ENCODE measurements around the gene DTD1.
"Not testable (repeated sequence)": the region's sequence is repeated elsewhere in the genome, so short reads cannot be mapped to it uniquely, and the experiment has no call there.

The DTD1 gene

DNA sequence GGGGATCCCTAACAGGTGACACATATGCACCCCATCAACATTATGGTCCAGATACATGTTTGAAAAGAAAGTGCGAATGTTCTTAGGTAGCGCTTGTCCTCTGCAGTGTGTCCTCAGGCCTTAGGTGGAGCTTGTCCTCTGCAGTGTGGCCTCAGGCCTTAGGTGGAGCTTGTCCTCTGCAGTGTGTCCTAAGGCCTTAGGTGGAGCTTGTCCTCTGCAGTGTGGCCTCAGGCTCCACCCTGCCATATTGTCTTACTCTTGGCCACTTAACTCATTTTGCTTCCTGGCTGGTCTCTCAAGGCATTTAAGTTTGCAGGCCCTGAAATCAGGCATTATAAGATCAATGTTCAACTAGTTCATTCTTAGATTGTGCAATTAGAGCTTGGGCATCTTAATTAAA is 151.0 kb downstream of the DTD1 start:
- DNase-seq (ENCODE audit: low read depth in 2 of 3, low spot score in 2 of 3) = no peak

DNA sequence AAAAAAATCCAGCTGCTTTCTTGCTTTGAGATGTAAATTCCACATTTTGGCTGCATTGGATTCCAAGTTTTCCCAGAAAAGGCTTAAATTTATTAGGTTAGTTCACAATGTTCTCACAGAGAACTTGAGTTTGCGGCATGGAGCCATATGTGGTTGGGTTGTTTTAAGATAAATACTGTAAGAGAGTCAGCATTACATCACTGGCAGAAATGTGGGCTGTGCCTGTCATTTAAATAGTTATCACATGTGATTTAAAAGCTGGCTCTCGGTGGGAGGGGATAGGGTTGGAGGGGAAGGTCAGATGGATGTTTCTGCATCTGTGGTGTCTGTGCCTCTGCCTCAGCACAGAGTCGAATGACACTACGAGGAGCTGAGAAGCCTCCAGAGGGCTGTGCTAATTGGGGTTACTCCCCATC is 151.9 kb downstream of the DTD1 start:
- DNase-seq (ENCODE audit: low read depth in 2 of 3, low spot score in 2 of 3) = no peak

DNA sequence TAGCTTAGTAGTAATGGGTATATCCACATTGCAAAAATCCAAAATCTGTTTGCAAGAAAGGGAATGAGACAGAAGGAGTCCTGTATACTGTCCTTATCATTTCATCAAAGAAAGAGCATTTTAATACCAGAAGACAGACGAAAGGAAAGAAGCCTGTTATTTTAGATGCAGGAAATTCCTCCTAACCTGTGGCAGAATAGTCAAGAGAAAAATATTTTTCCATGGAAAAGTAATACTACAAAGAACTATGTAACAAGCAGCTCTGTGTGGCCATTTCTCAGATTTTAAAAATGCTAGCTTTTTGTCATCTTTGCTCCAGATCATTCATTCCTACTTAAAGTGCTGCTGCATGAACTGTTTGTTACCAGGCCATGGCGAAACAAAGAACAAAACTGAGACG is 152.9 kb downstream of the DTD1 start:
- no peak for DNase-seq (ENCODE audit: low read depth in 2 of 3, low spot score in 2 of 3)

DNA sequence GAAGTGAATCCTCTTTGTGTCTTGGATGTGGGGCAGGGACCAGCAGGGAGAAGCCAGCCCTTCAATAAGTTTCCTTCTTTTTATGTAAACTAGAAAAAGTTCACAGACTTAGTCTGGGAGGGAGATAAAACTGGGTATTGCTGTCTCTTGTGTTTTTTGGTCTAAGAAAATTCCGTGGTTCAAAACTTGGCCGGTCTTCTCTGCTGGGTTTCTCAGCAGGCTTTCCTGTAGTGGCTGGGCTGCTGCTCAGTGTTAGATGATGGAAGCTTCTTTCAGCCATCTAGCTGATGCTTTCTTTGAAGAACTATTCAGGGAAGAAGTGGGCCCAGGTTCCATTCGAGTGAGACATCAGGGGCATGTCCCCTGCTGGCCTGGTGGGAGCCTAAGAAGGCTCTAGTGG is 155.0 kb downstream of the DTD1 start:
- DNase-seq (ENCODE audit: low read depth in 2 of 3, low spot score in 2 of 3) = no peak

DNA sequence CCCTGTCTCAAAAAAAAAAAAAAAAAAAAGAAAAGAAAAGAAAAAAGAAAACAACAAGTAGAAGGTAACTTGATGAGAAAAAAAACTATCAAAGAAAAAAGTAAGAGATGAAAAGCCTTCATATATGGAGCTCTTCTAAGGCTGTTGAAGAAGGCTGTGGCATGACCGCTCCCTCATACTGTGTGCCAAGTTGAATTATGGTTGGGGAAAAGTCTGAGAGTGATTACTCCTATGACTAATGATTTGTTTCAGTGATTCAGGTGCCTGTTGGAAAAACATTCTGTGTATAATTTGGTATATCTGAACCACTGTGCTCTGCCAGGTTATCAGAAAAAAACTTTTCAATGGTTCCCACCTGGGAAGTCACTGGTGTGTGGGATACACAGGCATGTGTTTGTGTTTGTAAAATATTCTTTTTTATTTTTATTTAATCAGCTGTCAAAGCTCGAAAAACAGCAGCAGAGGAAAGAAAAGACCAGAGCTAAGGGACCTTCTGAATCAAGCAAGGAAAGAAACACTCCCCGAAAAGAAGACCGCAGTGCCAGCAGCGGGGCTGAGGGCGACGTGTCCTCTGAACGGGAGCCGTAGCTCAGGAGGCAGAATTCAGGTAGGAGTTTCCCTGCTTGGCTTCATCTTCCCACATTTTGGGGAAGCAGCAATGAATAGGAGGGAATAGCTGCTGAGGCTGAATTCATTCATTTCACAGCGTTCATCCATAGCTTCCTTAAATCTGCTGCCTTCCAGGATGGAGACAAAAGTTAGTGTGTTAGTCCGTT is 156.0 kb downstream of the DTD1 start:
- DNase-seq (ENCODE audit: low read depth in 2 of 3, low spot score in 2 of 3) = no peak

DNA sequence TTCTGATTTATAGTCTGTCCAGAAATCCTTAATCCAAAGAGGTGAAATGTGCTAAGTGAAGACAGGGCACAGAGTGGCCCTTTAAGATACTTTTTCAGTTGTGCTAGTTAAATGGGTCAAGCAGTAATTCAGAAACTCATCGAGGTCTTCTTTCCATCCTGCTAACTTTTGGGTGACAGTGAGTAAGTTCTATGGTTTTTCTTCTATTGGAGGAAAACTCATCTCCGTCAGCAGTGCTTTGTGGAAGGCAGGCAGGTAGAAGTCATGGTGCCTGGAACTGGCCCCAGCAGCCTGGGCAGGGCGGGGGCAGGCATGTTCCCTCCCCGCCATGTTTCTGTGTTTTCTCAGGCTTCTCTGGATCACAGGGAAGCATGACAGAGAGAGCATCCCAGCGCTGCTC is 159.2 kb downstream of the DTD1 start:
- no peak for DNase-seq (ENCODE audit: low read depth in 2 of 3, low spot score in 2 of 3)

DNA sequence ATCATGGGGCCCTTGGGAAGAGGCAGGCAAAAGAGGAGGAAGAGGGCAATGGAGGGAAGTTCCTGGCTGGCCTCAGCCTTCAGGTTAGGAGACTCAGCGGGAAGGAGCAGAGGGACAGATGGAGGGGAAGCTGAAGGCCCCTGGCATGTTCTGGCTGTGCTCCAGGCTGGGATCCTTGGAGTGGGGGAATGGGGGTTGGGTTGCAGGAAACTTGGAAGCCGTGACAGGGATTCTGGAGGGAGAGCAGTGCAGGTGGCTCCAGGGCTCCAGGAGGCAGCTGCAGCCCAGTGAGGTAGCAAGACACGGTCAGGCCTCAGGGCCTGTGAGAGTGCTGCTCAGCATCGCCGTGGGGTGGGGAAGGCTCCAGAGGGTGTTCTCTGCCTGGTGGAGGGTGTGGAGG is 161.1 kb downstream of the DTD1 start:
- DNase-seq (ENCODE audit: low read depth in 2 of 3, low spot score in 2 of 3) = no peak

DNA sequence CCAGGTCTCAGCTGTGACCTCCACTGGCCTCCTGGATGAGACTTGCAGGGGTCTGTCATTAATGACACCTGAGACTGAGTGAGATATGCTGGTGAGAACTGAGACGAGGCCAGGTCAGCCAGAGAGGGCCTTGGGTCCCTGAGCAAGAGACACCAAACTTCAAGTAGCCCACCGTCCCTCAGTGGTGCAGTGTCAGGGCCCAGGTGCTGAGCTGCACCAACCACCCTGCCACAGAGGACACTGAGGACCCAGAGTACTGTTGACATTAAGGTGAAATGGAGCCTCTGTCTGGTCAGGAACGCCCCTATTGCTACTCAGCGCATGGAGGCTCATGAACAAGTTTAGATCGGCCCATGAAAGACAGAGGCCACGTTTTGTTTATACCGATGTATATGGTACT is 161.7 kb downstream of the DTD1 start:
- no peak for DNase-seq (ENCODE audit: low read depth in 2 of 3, low spot score in 2 of 3)

DNA sequence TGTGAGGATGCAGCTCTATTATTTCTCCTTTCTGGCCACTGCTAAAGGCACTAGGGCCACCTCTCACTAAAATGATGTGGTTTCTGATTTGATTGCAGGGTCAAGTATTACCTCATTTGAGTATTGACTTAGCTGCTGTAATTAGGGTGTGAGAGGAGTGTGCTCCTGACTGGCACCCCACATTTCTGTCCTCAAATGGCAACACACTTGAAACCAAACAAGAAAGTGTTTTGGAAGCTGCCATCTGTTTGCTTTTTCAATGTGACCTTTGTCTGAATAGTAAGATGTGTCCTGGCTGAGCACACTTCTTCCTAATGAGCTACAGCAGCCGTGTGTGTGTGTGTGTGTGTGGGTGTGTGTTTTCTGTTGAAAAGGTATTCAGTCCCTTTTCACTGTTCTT is 162.9 kb downstream of the DTD1 start:
- DNase-seq (ENCODE audit: low read depth in 2 of 3, low spot score in 2 of 3) = no peak

DNA sequence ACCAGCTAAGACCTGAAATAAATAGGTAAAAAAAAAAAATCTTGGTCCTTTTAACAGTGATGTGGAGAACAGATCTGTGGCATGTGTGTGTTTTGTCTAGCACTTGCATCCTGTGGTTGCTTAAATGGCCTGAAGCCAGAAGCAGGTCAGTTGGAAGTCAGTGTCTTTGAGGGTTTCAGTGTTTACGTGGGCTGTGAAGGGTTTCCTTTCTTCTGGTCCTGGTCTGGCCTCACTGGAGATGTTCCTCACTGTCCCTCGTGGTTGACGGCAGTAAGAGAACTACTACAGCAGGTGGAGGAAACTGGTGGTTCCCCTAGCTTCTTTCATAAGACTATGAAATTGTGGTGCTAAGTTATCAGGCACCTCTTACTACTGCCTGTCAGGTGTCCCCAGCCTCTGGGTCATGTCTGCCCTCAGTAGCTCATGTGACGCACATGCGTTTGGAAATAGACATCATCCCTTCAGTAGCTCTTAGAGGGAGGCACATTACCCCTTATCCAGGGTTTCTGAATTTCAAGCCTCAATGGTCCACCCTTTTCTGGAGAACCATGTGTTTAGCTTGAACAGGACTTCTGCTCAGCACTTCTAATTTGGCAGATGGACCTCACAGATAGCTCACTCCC is 166.3 kb downstream of the DTD1 start:
- no peak for DNase-seq (ENCODE audit: low read depth in 2 of 3, low spot score in 2 of 3)

DNA sequence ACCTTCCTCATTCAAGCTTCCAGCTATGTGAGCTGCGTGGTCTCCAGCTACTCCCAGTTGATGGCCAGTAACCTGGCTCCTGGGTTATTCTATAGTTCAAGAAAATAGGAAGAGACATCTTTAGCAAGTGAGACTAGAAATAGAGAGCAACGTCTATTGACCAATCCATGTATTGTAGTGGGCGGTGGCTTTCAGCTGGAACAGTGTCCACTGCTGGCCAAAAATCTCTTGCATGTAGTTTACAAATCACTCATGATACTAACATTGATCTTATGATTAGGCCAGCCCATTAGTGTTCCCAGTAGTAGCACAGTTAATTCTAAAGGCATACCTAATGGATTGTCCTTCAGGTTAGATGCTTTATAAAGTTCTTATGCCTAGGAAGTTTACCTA is 166.8 kb downstream of the DTD1 start:
- no peak for DNase-seq (ENCODE audit: low read depth in 2 of 3, low spot score in 2 of 3)

DNA sequence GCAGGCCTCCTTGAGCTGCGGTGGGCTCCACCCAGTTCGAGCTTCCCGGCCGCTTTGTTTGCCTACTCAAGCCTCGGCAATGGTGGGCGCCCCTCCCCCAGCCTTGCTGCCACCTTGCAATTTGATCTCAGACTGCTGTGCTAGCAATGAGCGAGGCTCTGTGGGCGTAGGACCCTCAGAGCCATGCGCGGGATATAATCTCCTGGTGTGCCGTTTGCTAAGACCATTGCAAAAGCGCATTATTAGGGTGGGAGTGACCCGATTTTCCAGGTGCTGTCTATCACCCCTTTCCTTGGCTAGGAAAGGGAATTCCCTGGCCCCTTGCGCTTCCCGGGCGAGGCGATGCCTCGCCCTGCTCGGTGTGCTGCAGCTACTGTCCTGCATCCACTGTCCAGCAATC is 173.0 kb downstream of the DTD1 start:
- not testable (repeated sequence) for DNase-seq (ENCODE audit: low read depth in 2 of 3, low spot score in 2 of 3)

DNA sequence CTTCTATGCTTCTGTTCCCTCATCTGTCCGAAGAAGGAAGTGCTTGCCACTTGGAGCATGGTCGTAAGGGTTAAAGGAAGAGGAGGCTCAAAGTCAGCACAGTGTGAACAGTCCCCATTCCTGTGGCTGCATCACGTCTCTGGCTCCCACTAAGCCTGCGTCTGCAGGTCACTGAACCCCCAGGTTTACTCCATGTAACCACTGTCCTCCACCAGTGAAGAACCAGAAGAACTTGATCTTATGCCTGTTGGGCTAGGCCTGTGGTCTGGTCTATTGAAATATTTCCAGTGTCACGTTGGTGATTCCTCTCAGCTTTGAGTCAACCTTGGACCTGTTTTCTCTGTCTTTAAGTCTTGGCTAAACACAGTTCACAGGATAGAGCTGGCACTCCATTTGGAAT is 179.8 kb downstream of the DTD1 start:
- DNase-seq (ENCODE audit: low read depth in 2 of 3, low spot score in 2 of 3) = no peak

DNA sequence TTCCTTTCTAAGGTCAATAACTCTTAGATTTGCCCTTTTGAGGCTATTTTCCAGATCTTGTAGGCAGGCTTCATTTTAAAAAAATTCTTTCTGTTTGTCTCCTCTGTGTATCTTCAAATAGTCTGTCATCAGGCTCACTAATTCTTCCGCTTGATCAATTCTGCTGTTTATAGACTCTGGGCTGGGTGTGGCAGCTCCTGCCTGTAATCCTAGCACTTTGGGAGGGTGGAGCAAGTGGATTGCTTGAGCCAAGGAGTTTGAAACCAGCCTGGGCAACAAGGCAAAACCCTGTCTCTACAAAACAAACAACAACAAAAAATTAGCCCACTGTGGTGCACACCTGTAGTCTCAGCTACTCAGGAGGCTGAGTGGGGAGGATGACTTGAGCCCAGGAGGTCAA is 185.7 kb downstream of the DTD1 start:
- no peak for DNase-seq (ENCODE audit: low read depth in 2 of 3, low spot score in 2 of 3)

DNA sequence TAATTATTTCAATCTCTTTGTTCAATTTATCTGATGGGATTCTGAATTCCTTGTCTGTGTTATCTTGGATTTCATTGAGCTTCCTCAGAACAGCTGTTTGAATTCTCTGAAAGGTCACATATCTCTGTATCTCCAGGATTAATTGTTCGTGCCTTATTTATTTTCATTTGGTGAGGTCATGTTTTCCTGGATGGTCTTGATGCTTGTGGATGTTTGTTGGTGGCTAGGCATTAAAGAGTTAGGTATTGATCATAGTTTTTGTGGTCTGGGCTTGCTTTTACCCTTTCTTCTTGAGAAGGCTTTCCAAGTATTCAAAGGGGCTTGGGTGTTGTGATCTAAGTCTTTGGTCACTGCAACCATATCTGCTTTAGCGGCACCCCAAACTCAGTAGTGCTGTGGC is 186.4 kb downstream of the DTD1 start:
- no peak for DNase-seq (ENCODE audit: low read depth in 2 of 3, low spot score in 2 of 3)

DNA sequence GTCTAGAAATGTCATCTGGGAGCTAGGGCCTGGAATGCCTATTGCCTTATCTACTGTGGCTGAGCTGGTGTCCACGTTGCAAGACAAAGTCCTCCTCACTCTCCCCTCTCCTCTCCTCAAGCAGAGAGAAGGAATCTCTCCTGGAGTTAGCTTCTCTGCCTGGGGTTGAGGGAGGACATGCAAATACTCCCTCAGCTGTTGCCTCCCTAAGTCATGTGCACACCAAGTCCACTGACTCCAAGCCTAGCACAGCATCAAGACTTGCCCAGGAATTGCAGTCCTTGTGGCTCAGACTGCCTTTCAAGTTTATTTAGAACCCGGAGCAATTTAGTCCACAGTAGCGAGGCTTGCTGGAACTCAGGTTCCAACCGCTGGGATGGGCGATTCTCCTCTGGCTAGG is 187.8 kb downstream of the DTD1 start:
- no peak for DNase-seq (ENCODE audit: low read depth in 2 of 3, low spot score in 2 of 3)

DNA sequence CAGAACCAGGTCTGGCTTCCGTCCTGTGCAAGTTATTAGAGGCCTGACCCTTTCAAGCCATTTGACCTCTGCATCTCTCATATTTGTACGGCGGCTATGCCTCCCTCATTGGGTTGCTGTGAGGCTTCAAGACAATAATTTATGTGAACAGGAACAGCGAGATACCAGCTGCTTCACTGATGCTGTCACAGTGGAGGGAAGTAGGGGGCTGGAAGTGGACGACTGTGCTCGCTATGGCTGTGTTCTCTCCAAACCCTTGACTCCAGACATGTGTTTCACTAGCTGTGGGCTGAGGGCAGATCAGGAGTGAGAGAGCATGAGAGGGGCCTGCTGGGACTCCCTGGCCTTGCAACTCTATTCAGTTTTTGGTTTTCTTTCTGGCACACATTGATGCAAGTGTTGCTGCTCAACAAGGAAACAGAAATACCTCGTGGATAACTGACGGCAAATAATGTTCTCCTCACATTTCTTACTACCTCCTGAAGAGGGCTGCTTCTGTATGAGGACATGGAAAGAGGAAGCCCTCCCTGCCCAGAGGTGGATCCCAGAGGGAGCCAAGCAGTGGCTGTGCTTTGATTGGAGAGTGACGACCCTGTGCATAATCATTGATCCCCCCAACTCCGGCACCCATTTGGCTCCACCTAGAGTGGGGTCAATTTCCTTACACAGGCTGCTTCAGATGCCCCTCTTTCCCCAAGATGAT is 191.0 kb downstream of the DTD1 start:
- DNase-seq (ENCODE audit: low read depth in 2 of 3, low spot score in 2 of 3) = no peak

DNA sequence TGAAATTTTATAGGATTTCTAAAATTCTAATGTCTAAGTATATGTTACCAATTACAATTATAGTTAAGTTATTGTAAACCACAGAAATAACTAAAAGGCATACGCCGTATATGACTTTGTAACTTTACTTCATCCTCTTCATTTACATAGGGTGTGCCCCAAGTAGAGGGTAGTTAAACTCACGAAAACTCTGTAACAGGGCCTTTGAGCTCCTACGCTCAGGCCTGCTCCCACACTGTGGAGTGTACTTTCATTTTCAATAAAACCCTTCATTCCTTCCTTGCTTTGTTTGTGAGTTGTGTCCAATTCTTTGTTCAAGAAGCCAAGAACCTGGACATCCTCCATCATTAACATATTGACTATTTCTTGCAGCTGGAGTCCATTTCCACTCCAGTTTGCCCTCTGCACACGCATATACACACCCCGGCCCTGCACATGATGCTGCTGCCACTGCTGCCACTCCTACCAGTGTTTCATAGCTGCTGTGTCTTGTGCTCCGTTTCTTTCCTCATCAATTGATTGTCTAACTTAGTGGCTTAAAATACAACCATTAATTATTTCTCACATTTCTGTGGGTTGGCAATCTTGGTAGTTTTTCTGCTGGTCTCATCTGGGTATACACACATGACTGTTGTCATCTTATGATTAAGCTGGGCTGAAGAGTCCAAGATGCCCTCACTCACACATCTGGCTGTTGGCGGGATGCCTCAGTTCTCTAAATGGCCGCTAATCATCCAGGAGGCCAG is 192.7 kb downstream of the DTD1 start:
- DNase-seq (ENCODE audit: low read depth in 2 of 3, low spot score in 2 of 3) = no peak

DNA sequence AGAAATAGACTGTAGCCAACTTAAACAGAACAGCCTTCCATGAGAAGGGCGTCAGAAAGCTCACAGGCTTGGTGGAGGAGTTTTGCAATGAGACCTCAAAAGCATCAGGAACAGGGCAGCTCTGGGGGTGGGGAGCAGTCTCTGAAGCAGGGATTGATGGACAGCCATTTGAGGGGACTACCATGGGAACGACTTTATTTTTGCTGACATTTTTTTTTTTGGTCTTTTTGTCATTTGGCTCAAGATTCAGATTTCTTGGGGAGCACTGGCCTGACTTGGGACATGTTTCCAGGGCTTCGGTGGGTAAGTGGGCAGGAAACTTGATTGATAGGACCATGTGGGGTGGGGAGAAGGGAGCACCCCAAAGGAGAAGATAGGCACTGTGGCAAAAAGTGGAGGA is 193.7 kb downstream of the DTD1 start:
- no peak for DNase-seq (ENCODE audit: low read depth in 2 of 3, low spot score in 2 of 3)

DNA sequence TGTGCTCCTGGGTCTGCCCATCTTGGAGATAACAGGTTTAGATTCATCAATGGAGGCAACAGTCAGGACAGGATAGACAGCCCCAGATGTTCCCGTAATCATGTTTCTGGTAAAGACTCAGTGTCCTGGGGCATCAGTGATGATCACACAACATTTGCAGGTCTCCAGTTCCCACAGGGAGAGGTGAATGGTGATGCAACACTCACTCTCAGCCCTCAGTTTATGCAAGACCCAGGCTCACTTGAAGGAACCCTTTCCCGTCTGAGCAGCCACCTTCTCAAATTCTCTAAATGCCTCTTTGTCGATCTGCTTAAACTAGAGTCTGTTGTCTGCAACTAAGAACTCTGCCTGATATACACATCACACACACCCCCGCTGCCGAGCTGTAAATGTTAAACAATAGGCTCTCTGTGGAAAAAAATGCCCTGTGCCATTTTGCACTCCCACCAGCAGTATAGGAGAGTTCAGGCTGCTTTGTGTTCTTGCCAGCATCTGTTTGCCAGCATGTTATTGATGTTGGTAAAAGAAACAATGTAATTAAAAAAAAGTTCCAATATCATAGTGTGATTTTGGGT is 195.6 kb downstream of the DTD1 start:
- DNase-seq (ENCODE audit: low read depth in 2 of 3, low spot score in 2 of 3) = no peak

DNA sequence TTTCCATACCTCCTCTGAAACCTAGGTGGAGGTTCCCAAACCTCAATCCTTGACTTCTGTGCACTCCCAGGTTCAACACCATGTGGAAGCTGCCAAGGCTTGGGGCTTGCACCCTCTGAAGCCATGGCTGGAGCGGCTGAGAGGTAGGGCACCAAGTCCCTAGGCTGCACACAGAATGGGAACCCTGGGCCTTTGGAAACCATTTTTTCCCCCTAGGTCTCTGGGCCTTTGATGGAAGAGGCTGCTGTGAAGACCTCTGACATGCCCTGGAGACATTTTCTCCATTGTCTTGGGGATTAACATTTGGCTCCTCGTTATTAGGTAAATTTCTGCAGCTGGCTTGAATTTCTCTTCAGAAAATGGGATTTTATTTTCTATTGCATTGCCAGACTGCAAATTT is 199.2 kb downstream of the DTD1 start:
- DNase-seq (ENCODE audit: low read depth in 2 of 3, low spot score in 2 of 3) = not testable (repeated sequence)
